Adrenal gland (tissue), 5 donors: ENCODE results near the gene LAMTOR5.

Experiments
- CTCF ChIP-seq, 6 experiments: fragments of 450-650 bp in 4 of 6; fragments of 200-600 bp in 2 of 6; sonication (generic) in 1 of 6; IDR thresholded peaks; 1 replicate in 5 of 6; 2 replicates in 1 of 6; pipeline versions ENCODE4 v1.5.1 to v1.8.0; 2016 to 2021; ENCODE audit warnings: antibody characterized with exemption in 6 of 6, mild to moderate bottlenecking in 2 of 6, moderate library complexity in 1 of 6
- POLR2A ChIP-seq, 2 donors: fragments of 450-650 bp; IDR thresholded peaks; one replicate each; pipeline ENCODE4 v1.6.1; 2017; ENCODE audit warnings: antibody characterized with exemption in 2 of 2, mild to moderate bottlenecking in 2 of 2, moderate library complexity in 1 of 2
- donor health status: DM: no; HTN: no; CAD: no.

GRCh38 chr1:110383251-110383990, 24.1 kb downstream of the LAMTOR5 start:
- TF ChIP-seq CTCF (IDR thresholded peaks at IDR 0.05) (no peak), POLR2A (IDR thresholded peaks at IDR 0.05) (no peak)
